AG10803 (cell line): Measurements from ENCODE around the gene BECN2.
"Not testable (repeated sequence)": the region's sequence is repeated elsewhere in the genome, so short reads cannot be mapped to it uniquely, and the experiment has no call there.

Experiments used
- DNase-seq: peaks from one replicate; pipeline ENCODE4 v3.0.0; 2010; ENCODE audit warnings: low read depth
- H3K4me3 ChIP-seq: 2 replicates; pipeline ENCODE4 v1.5.1; 2011; ENCODE audit warnings: mild to moderate bottlenecking, low read length, control low read depth
- TF ChIP-seq, protein P1 (sequence below): conservative IDR thresholded peaks from 2 replicates; pipeline ENCODE4 v1.5.1; 2011; ENCODE audit warnings: mild to moderate bottlenecking, low read length, control low read depth, inconsistent platforms

Gene BECN2

DNA sequence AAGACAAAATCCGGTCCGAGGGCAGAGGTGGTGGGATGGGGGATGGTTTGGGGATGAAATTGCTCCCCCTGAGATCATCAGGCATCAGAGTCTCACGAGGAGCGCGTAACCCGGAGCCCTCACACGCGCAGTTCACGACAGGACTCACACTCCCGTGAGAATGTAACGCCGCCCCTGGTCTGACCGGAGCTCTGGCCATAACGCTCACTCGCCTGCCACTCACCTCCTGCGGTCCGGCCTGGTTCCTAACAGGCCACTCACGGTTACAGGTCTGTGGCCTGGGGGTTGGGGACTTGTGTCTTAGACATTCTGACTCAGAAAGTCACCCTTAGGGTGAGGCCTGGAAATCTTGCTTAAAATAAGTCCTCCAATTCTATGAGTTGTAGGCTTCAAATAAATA is 21.5 kb downstream of the BECN2 start:
- DNase-seq, result no peak
- no peak overlapping the region for H3K4me3 ChIP-seq
- TF ChIP-seq, protein P1, sequence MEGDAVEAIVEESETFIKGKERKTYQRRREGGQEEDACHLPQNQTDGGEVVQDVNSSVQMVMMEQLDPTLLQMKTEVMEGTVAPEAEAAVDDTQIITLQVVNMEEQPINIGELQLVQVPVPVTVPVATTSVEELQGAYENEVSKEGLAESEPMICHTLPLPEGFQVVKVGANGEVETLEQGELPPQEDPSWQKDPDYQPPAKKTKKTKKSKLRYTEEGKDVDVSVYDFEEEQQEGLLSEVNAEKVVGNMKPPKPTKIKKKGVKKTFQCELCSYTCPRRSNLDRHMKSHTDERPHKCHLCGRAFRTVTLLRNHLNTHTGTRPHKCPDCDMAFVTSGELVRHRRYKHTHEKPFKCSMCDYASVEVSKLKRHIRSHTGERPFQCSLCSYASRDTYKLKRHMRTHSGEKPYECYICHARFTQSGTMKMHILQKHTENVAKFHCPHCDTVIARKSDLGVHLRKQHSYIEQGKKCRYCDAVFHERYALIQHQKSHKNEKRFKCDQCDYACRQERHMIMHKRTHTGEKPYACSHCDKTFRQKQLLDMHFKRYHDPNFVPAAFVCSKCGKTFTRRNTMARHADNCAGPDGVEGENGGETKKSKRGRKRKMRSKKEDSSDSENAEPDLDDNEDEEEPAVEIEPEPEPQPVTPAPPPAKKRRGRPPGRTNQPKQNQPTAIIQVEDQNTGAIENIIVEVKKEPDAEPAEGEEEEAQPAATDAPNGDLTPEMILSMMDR, result no peak

DNA sequence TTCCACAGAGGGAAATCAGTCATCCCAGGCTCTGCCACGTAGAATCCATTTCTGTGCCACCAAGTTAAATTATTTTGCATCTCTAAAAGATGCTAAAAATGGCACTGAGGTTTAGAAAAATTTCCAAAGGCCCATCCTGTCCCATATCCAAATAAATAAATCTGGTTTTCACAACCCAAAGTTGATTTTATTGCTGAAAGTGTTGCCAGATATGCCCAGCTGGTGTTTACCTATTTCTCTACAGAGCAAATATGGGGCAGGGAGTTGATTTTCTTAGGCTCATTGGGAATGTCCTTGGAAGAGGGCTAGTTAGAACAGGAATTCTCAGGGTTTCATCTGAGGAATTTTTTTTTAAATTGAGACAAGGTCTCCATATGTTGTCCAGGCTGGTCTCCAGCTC is 22.4 kb downstream of the BECN2 start:
- H3K4me3 ChIP-seq, result no peak overlapping the region

DNA sequence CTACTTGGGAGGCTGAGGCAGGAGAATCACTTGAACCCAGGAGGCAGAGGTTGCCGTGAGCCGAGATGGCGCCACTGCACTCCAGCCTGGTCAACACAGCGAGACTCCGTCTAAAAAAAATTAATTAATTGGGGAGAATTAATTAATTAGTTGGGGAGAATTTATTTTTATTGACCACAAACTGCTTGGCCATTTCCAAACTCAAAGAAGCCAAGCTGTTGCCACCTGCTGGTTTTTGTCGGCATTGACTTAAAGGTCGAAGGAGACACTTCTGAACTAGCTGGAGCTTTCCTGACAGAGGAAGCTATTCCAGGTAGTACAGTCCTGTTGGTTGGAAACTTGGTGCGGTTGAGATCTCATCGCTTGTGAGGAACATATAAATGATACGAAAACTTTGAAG is 28.2 kb downstream of the BECN2 start:
- H3K4me3 ChIP-seq, result no peak overlapping the region
- TF ChIP-seq, protein P1, result peak; percentile 74
- peak; percentile 46 for DNase-seq

More for the DNA sequence above, 22.4 kb downstream of the BECN2 start:
- TF ChIP-seq, protein P1, result no peak
- no peak for DNase-seq

DNA sequence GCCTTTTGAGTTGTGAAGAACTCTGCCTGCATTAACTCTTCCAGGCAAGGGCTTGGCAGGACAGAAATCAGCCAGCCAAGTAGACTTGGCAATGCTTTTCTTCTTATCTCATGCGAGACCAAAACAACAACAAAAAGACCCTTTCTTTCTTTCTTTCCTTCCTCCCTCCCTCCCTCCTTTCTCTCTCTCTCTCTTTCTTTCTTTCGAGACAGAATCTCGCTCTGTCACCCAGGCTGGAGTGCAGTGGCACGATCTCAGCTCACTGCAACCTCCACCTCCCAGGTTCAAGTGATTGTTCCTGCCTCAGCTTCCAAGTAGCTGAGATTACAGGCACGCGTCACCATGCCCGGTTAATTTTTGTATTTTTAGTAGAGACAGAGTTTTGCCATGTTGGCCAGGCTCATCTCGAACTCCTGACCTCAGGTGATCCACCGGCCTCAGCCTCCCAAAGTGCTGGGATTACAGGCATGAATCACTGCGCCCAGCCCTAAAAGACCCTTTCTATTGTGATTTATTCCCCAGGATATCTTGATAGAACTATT is 30.9 kb downstream of the BECN2 start:
- H3K4me3 ChIP-seq, DNase-seq: not testable (repeated sequence)

DNA sequence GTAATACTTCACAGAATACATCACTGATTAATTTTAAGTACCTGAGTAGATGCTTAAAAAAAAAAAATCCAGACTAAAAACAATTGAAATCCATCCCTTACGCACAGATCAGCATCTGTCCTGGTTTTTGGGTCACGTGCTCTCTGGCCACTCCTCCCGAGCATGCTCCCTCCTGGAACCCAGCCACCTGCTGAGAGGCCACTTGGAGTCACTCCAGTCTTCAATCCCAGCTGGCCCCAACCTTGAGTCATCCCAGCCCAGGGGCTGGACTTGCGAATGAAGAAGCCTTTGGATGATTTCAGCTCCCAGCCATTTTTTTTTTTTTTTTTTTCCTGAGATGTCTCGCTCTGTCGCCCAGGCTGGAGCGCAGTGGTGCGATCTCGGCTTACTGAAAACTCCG is 32.5 kb downstream of the BECN2 start:
- TF ChIP-seq, protein P1, result no peak
- no peak overlapping the region for H3K4me3 ChIP-seq
- peak; percentile 95 for DNase-seq

DNA sequence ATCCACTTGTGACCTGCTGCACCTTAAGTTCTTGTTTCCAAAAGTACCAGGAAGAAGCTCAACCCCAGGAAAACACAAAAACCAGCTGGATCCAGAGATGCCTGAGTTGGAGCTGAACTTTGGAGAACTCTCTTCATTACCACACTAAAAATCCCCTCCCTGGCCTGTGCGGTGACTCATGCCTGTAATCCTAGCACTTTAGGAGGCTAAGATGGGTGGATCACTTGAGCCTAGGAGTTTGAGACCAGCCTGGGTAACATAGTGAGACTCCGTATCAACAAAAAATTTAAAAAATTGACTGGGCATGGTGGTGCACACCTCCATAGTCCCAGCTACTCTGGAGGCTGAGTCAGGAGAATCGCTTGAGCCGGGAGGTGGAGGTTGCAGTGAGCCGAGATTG is 35.2 kb downstream of the BECN2 start:
- TF ChIP-seq, protein P1, result no peak
- DNase-seq, result no peak
- no peak overlapping the region for H3K4me3 ChIP-seq

DNA sequence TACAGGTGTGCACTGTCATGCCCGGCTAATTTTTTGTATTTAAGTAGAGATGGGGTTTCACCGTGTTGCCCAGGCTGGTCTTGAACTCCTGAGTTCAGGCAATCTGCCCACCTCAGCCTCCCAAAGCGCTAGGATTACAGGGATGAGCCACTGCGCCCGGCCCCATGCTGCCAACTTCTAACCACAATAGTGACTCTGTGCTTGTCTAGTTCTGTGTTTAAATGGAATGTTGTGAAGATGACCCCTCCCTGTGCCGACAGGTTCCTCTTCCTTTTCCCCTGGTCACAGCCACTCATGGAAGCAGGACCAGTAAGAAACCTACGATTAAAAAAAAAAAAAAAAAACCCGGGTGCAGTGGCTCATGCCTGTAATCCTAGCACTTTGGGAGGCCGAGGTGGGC is 36.6 kb downstream of the BECN2 start:
- TF ChIP-seq, protein P1, result no peak
- H3K4me3 ChIP-seq, result no peak overlapping the region
- DNase-seq, result no peak
